NK-92 treated with Interleukin-12 subunit alpha and Interleukin-12 subunit beta, amount 100 ng/mL, for 24 hours (cell line): ENCODE results near the gene NKAIN1.

ENCODE experiments used
- DNase-seq: peaks from one replicate; lab custom pipeline; 2025; lab: John Stamatoyannopoulos, UW

NKAIN1 gene

GRCh38 chr1:31232689-31233088 is 7.0 kb downstream of the NKAIN1 start:
- no peak for DNase-seq

- DNase-seq = no peak
Measured at GRCh38 chr1:31231802-31232201, 7.9 kb downstream of the NKAIN1 start.

DNA sequence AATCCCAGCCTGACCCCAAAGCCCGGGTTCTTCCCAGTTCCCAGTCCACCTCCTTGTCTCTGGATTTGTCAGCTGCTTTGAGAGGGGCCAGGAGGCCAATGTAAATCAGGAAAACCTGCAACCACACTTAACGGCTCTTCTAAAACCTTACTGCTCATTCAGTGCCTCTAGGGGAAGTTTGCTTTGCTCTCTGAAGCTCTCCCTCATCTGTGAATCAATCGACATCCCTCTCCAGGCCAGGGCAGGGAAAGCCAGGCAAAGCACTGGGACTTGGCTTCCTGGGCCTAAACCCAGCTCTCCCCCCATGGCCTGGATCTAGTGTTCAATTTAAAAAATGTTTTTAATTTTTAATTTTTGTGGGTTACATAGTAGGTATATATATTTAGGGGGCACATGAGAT is 9.3 kb downstream of the NKAIN1 start:
- DNase-seq = no peak

- DNase-seq = no peak
Measured at GRCh38 chr1:31228986-31229385, 10.7 kb downstream of the NKAIN1 start.

- no peak for DNase-seq
Measured at GRCh38 chr1:31227891-31228568, 11.7 kb downstream of the NKAIN1 start.

- DNase-seq = no peak
Measured at GRCh38 chr1:31224068-31224467, 15.6 kb downstream of the NKAIN1 start.

GRCh38 chr1:31222176-31222575 is 17.5 kb downstream of the NKAIN1 start:
- DNase-seq = no peak

DNA sequence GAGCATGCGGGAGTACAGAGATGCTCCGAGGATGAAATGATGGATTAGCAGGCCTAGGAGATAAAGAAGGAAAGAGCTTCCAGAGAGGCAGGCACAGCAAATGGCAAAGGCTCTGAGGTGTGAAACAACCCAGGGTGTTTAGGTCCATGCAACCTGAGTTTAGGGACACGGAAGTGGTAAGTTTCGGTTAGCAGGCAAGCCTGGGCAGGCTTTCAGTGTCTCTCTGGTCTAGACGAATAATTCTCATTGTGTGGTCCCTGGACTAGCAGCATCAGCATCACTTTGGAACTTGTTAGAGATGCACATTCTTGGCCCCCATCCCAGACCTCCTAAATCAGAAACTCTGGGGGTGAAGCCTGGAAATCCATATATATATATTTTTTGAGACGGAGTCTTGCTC is 18.6 kb downstream of the NKAIN1 start:
- no peak for DNase-seq

GRCh38 chr1:31219489-31219888 is 20.2 kb downstream of the NKAIN1 start:
- DNase-seq = no peak

DNA sequence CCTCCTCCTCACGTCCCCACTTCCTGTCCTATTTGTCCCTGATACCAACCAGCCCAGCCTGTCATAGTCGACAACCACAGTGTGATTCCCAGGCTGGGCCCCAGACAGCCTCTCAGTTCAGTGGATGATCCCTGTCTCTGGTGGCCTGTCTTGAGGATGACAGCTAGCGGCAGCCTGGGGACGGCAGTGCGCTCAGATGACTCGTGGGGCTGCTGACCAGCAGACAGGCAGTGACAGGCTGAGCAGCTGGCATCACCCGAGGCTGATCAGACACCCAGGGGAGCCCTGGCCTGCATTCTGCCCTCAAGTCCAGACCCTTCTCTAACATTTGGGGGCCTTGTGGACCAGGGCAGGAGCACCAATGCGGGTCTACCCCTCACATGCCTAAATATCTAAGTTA is 21.0 kb downstream of the NKAIN1 start:
- DNase-seq = no peak

GRCh38 chr1:31216016-31216415 is 23.7 kb downstream of the NKAIN1 start:
- no peak for DNase-seq

DNA sequence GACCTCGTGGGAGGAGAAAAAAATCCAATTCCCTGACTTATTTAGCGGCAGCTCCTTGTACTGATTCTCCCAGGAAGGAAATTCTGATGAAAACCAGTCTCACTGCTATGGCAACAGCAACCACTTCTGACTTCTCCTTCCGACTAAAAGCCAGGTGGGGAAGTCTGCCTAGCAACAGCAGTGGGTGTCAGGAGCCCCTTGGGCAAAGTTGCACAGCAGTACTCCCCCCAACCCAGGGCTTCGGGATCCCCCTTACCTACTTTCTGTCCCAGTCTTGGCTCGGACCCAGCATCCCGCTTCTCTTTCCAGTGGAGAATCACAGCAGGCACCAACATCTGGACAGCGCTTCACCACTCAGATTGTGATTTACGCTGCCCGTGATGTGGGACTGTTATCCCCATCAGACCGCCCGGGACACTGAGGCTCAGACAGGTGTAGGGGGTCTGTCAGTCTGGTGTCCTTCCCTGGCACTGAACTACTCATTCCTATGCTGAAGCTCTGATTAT is 24.6 kb downstream of the NKAIN1 start:
- DNase-seq = no peak

DNA sequence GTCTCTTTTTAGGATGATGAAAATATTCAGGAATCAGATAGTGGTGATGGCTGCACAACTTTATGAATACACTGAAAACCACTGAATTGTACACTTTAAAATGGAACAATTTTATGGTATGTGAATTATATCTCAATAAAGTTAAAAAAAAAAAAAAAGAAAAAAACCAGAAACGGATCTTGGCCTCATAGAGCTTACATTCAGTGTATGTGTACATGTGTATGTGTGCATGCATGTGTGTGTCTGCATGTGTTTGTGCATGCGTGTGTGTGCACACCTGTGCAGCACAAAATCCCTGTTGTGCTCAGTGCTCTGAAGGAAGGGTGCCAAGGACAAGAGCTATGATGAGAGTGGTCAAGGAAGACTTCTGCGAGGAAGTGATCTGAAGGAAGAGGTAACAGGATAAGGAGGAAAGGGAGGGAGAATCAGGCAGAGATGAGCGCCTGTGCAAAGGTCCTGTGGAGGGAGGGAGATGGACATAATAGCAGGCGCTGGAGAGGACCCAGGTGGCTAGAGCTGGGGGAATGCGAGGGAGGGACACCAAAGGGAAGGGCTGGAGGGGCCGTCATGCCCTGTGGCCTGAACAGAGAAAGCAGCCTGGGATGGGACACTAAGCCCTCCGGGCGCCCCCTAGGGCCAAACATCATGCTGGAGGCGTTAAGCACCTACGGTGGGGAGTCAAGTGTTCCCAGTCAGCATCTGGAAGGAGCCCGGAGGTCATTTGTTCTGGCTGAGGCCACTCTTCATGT is 25.2 kb downstream of the NKAIN1 start:
- no peak for DNase-seq

DNA sequence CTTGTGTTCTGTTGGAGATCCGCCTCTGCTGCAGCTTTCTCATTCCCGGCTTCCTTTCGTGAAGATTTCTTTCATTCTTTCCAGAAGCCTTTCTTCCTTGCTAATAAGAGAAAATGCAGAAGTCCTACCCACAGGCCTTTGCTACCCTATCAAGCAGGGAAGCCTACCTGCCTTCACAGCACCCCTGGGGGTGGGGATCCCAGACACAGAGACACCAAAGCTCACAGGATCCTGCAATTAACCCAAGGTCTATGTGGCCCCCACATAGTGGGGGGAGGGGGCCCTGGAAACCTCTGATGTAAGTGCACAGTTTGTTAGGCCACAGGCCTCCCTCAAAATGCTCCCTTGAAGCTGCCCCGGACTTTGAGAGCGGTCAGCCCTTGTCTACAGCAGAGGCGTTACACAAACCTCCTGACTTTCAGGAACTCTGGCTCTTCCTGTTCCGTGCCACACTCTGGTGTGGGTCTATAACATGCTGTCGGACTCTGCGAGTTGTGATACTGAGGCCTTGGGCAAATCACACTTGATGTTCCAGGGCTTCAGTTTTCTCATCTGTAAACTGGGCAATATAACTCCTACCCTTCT is 31.2 kb downstream of the NKAIN1 start:
- no peak for DNase-seq

- no peak for DNase-seq
Measured at GRCh38 chr1:31207569-31207968, 32.1 kb downstream of the NKAIN1 start.

- DNase-seq = no peak
Measured at GRCh38 chr1:31207046-31207445, 32.6 kb downstream of the NKAIN1 start.

DNA sequence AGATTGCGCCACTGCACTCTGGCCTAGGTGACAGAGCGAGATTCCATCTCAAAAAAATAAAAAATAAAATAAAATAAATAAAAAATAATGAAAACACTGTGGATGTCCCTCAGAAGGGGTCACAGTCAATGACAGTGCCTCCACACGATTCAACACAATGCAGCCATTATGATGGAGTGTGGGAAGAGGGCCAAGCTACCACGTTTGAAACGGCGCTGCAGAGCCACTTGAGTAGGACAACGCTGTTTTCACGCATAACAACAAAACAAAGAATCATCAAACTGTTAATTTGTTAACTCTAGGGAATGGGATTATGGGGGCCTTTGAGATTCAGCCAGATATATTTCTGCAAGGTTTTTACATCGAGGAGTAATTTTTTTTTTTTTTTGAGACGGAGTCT is 36.5 kb downstream of the NKAIN1 start:
- DNase-seq = no peak

DNA sequence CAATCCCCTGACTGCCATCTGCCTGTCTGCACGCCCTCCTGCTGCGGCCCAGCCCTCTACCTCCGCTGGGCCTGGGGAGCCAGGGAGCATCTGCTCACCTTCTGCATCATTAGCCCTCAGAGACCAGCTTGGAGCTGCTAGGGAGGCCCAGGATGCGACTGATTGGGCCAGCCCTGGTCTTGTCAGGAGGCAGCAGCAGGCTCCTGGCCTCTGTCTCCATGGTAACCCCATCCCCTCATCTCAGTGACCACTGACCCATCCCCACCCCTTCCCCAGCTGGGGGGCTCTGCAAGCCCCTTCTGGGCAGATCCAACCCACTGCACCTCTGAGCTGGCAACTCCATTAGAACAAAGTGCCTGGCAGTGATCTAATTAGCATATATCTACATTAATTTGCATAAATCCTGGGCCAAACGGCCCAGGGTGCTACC is 37.7 kb downstream of the NKAIN1 start:
- DNase-seq = no peak

DNA sequence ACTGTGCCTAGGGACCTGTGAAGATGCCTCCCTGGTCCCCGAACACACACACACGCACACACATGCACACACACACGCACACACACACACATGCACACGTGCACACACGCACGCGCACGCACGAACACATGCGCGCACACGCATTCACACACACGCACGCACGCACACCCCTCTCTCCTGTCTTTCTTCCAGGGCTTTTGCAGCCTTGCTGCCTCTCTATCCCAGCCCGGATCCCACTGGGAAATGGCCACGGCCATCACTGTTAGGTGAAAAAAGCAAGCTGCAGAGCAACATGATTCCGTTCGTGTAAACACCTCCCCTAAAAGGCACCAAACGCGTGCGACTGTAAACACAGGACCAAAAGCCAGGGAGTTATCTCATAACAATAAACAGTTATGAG is 39.7 kb downstream of the NKAIN1 start:
- DNase-seq = no peak

DNA sequence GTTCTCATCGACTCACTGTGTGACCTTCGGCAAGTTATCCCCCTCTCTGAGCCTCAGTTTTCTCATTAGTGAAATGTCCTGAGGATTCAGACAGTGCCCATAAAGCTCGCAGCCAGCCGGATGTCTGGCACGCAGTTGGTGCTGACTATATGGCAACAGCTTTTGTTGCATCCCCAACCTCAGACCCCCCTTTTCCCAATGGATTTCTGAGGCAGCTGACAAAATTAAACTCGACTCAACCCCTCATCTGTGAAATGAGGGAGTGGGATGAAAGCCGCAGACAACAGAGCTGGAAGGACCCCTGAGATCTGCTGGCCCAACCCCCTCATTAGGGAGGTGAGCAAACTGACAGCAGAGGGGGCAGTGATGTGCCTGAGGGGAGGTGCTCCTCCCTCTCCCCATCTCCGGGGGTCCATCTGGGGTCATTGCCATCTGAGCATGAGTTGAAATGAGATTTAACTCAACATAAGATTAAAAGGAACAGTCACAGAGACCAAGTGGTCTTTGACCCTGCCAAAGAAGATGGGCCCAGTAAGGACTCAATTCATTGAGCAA is 40.4 kb downstream of the NKAIN1 start:
- DNase-seq = no peak

DNA sequence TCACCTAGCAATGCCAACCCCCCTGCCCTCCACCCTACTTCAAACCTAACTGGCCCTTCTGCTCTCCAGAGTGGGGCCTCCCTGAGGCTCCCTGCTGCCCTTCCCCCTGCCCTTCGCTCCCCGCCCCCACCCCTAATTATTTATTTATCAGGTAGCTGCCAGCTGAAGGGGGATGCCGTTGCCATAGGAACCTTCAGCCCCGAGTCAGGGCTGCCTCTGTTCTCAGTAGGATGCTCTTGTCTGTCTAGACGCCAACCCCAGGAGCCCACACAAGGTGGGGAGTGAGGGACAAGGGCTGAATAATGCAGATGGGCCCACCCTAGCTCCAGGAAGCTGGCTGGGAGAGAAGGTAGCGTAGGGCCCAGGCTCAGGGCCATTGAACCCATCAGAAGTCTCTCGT is 41.1 kb downstream of the NKAIN1 start:
- DNase-seq = no peak

- DNase-seq = no peak
Measured at GRCh38 chr1:31198150-31198549, 41.5 kb downstream of the NKAIN1 start.

DNA sequence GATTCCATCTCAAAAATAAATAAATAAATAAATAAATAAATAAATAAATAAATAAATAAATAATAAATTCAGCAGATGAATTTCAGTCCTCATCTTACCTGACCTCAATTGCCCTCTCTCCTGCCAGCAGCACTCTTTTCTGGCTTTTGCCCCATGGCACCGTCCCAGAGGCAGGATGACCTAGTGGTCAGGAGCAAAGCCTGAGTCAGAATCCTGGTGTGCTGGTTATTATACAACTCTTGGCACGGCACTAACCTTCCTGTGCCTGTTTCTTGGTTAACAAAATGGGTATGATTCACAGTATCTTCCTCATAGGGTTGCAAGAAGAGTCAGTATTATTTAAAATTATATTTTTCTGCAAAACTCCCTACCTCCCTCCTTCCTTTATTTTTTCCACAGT is 43.0 kb downstream of the NKAIN1 start:
- no peak for DNase-seq
